Measurements from ENCODE around the gene LRRC4.

DNA sequence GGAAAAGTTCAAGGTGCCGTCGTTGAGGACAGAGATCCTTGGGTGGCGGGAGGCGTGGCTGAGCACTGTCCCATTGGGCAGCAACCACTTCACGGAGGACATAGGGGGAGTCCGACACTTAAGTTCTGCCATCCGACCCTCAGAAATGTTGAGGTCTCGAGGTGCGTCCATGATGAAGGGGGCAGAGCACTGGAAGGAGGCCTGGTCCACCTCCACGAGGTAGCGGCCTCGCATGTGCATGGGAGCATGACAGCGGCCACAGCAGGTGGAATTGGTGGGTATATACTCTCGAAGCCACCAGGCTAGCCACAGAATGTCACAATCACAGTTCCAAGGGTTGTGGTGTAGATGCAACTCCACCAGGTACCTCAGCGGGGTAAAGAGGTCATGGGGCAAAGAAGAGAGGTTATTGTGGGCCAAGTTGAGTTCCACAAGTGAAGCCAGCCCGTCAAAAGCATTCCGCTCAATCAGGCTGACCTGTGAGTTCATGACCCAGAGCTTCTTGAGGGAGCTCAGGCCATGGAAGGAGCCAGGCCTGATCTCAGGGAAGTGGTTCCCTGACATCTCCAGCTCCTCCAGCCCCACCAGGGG lies 1.7 kb downstream of the LRRC4 start:
- no peak for TF ChIP-seq ZFX (IDR thresholded peaks at IDR 0.05; ENCODE audit: borderline replicate concordance)
- TF ChIP-seq, protein P1, sequence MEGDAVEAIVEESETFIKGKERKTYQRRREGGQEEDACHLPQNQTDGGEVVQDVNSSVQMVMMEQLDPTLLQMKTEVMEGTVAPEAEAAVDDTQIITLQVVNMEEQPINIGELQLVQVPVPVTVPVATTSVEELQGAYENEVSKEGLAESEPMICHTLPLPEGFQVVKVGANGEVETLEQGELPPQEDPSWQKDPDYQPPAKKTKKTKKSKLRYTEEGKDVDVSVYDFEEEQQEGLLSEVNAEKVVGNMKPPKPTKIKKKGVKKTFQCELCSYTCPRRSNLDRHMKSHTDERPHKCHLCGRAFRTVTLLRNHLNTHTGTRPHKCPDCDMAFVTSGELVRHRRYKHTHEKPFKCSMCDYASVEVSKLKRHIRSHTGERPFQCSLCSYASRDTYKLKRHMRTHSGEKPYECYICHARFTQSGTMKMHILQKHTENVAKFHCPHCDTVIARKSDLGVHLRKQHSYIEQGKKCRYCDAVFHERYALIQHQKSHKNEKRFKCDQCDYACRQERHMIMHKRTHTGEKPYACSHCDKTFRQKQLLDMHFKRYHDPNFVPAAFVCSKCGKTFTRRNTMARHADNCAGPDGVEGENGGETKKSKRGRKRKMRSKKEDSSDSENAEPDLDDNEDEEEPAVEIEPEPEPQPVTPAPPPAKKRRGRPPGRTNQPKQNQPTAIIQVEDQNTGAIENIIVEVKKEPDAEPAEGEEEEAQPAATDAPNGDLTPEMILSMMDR (IDR thresholded peaks at IDR 0.05), result no peak
